DND-41 (cell line): ENCODE data around the gene PPP6C.

Experiments
- ATAC-seq: fragments of 200-7000 bp; cut with Tn5 transposase; 3 replicates; pipeline ENCODE4 v1.9.1; 2021; ENCODE audit warnings: low read depth; ENCODE audit not compliant: insufficient read depth
- DNase-seq: peaks from one replicate; pipeline ENCODE4 v3.0.0-alpha.2; 2020
- H2AFZ ChIP-seq: 2 replicates; pipeline ENCODE4 v1.6.0; 2012; ENCODE audit warnings: low read depth, low read length
- H3K27ac ChIP-seq: 2 replicates; pipeline ENCODE4 v1.5.1; 2012; ENCODE audit warnings: low read length, inconsistent platforms
- H3K27me3 ChIP-seq: fragments of 200-600 bp; sonication (generic); 2 replicates; pipeline ENCODE4 v1.6.0; 2012; ENCODE audit warnings: low read length, mild to moderate bottlenecking, inconsistent platforms; ENCODE audit not compliant: insufficient read depth, poor library complexity
- H3K36me3 ChIP-seq: 2 replicates; pipeline ENCODE4 v1.5.1; 2012; ENCODE audit warnings: low read length, inconsistent platforms; ENCODE audit not compliant: insufficient read depth
- H3K4me1 ChIP-seq: 2 replicates; pipeline ENCODE4 v1.5.1; 2012; ENCODE audit warnings: mild to moderate bottlenecking, low read length; ENCODE audit not compliant: insufficient read depth
- H3K4me2 ChIP-seq: 2 replicates; pipeline ENCODE4 v1.6.0; 2012; ENCODE audit warnings: mild to moderate bottlenecking, moderate library complexity, low read length, inconsistent platforms; ENCODE audit not compliant: insufficient read depth
- H3K4me3 ChIP-seq, 2 experiments: fragments of 200-600 bp in 1 of 2; shearing (Covaris generic) in 1 of 2; 2 replicates each; pipeline ENCODE4 v1.5.1; 2012 to 2016; ENCODE audit warnings: inconsistent platforms in 2 of 2, low read length in 2 of 2, mild to moderate bottlenecking in 2 of 2, low read depth in 1 of 2, moderate library complexity in 1 of 2
- H3K79me2 ChIP-seq: 2 replicates; pipeline ENCODE4 v1.6.0; 2012; ENCODE audit warnings: low read length, inconsistent platforms; ENCODE audit not compliant: insufficient read depth
- H3K9ac ChIP-seq: 2 replicates; pipeline ENCODE4 v1.6.0; 2012; ENCODE audit warnings: low read depth, mild to moderate bottlenecking, inconsistent platforms, low read length, moderate library complexity
- H3K9me3 ChIP-seq: 2 replicates; pipeline ENCODE4 v1.5.1; 2012; ENCODE audit warnings: low read length, moderate library complexity, mild to moderate bottlenecking, inconsistent platforms; ENCODE audit not compliant: insufficient read depth, severe bottlenecking
- H4K20me1 ChIP-seq: 2 replicates; pipeline ENCODE4 v1.6.0; 2012; ENCODE audit warnings: low read length; ENCODE audit not compliant: insufficient read depth
- EZH2 ChIP-seq: IDR thresholded peaks from 3 replicates; pipeline ENCODE4 v1.6.1; 2012; ENCODE audit warnings: borderline replicate concordance, low read depth, mild to moderate bottlenecking, moderate library complexity, low read length, inconsistent platforms; ENCODE audit not compliant: severe bottlenecking
- TF ChIP-seq, protein P1 (sequence below): IDR thresholded peaks from 2 replicates; pipeline ENCODE4 v1.5.1; 2012; ENCODE audit warnings: borderline replicate concordance, low read length, moderate library complexity, mild to moderate bottlenecking; ENCODE audit not compliant: poor library complexity, severe bottlenecking; ENCODE audit errors: extremely low read depth

The PPP6C gene

DNA sequence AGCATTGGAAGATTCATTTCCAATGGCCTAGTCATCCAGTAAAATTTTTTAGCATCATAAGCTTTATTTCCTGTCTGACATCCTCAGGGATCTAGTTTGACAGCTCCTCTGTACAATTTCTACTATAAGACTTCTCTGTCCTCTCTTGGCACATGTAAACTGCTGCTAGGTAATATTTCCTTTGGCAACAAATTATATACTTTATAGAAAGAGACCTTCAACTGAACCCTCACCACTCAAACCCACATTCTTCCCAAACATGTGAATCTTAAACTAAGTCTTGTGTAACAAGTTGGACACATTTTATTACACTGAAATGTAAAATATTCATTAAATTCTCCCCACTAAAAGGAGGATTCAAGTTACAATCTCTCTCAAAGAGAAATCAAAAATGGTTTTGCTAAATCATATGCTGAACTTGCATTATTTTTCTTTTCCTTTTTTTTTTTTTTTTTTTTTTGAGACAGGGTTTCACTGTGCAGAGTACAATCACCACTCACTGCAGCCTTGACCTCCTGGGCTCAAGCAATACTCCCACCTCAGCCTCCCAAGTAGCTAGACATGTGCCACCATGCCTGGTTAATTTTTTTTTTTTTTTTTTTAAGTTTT lies 83.2 kb downstream of the PPP6C start:
- no peak for TF ChIP-seq EZH2
- TF ChIP-seq, protein P1, sequence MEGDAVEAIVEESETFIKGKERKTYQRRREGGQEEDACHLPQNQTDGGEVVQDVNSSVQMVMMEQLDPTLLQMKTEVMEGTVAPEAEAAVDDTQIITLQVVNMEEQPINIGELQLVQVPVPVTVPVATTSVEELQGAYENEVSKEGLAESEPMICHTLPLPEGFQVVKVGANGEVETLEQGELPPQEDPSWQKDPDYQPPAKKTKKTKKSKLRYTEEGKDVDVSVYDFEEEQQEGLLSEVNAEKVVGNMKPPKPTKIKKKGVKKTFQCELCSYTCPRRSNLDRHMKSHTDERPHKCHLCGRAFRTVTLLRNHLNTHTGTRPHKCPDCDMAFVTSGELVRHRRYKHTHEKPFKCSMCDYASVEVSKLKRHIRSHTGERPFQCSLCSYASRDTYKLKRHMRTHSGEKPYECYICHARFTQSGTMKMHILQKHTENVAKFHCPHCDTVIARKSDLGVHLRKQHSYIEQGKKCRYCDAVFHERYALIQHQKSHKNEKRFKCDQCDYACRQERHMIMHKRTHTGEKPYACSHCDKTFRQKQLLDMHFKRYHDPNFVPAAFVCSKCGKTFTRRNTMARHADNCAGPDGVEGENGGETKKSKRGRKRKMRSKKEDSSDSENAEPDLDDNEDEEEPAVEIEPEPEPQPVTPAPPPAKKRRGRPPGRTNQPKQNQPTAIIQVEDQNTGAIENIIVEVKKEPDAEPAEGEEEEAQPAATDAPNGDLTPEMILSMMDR, result no peak
- Histone ChIP-seq H4K20me1 (no peaks in the 10 kb centered on the region), H3K9ac (no peak overlapping the region), H3K27me3 (no peaks in the 10 kb centered on the region), H2AFZ (no peak overlapping the region), H3K4me1 (no peaks in the 10 kb centered on the region), H3K27ac (no peak overlapping the region), H3K79me2 (peaks cover 80% of the 10 kb centered on the region), H3K4me3 (no peak overlapping the region), H3K36me3 (peaks cover 7% of the 10 kb centered on the region), H3K9me3 (no peaks in the 10 kb centered on the region), H3K4me2 (no peak overlapping the region)
- no peak for ATAC-seq
- no peak for DNase-seq

DNA sequence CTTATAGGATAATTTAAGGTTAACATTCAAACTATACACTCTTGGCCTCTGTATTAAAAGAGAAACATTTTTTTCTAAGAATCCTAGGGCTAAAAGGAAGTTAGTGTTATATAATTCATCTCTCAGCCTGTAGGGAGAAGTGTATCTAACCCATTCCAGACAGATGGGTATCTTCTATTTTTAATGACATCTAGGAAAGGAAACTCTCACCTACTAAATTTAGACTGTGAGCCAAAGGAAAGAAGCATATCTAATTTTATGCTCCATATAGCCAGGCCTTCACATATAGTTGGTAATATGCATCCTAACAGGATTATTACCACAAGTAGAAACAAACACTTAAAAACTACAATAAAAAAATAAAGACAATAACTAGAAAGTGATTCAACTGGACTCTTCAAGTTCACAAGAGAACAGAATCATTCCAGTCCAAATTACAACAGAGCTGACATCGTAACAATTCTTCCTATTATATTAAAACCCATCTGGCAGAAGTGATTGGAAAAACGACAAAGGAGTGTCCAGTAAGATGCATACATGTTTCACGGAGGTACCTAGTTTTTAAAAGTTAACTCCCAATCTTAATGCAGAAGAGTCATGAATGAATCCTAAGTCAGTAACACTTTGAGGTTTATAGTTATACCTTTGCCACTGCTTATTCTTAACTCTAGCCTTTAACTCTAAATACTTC lies 85.7 kb downstream of the PPP6C start:
- Histone ChIP-seq H4K20me1 (no peaks in the 10 kb centered on the region), H3K36me3 (peaks cover 6% of the 10 kb centered on the region; the same call in 1 of the 2 replicates), H2AFZ (no peak overlapping the region), H3K4me1 (no peaks in the 10 kb centered on the region), H3K4me2 (no peak overlapping the region), H3K27me3 (no peaks in the 10 kb centered on the region), H3K4me3 (no peak overlapping the region), H3K9ac (no peak overlapping the region), H3K27ac (no peak overlapping the region), H3K79me2 (peaks cover 85% of the 10 kb centered on the region), H3K9me3 (no peaks in the 10 kb centered on the region)
- no peak for TF ChIP-seq EZH2
- TF ChIP-seq, protein P1, result no peak
- ATAC-seq, result no peak
- no peak for DNase-seq

DNA sequence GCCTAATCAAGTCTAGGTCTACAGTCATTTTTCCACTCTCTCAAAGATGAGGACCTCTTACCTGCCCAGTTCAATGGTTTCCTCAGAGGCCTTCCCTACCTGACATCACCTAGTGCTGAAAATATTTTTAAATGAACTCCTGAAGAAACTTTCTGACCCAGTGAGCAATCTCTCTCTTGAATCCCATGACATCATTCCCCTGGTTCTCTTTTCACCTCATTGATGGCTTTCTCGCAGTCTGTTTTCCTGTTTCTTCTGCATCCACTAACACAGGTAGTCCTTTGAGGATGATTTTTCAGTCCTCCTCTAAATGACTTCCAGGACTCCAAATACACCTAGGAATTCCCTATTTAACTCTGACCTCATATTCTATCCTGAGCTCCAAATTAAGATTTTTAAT lies 86.6 kb downstream of the PPP6C start:
- Histone ChIP-seq H4K20me1 (no peaks in the 10 kb centered on the region), H3K27ac (no peak overlapping the region), H2AFZ (no peak overlapping the region), H3K9me3 (peaks cover 6% of the 10 kb centered on the region), H3K79me2 (peaks cover 94% of the 10 kb centered on the region), H3K4me3 (no peak overlapping the region), H3K9ac (no peak overlapping the region), H3K4me2 (no peak overlapping the region), H3K36me3 (peaks cover 11% of the 10 kb centered on the region; the same call in 1 of the 2 replicates), H3K27me3 (no peaks in the 10 kb centered on the region), H3K4me1 (no peaks in the 10 kb centered on the region)
- ATAC-seq (no peak), DNase-seq (no peak)
- TF ChIP-seq, protein P1, result no peak
- no peak for TF ChIP-seq EZH2
